HEK293 (cell line): ENCODE data around the gene NUDCD2.

Experiments used
- CTCF ChIP-seq: fragments of 450-650 bp; formaldehyde crosslinking; IDR thresholded peaks from 2 replicates; pipeline ENCODE4 v1.5.1; 2016; ENCODE audit warnings: missing biosample characterization, missing genetic modification characterization
- GLI2 ChIP-seq: fragments of 450-650 bp; formaldehyde crosslinking; IDR thresholded peaks from 2 replicates; pipeline ENCODE4; 2017; ENCODE audit warnings: missing biosample characterization, missing genetic modification characterization, low read depth, borderline replicate concordance
- GLI4 ChIP-seq: fragments of 450-650 bp; formaldehyde crosslinking; IDR thresholded peaks from 2 replicates; pipeline ENCODE4 v1.5.1; 2016; ENCODE audit warnings: missing biosample characterization, missing genetic modification characterization
- MEIS1 ChIP-seq: sonication (generic); formaldehyde crosslinking; IDR thresholded peaks from 2 replicates; pipeline ENCODE4 v1.8.1; 2022; ENCODE audit warnings: missing genetic modification reagents, mild to moderate bottlenecking, borderline replicate concordance
- MYNN ChIP-seq: fragments of 450-650 bp; formaldehyde crosslinking; IDR thresholded peaks from 2 replicates; pipeline ENCODE4 v1.5.1; 2016; ENCODE audit warnings: missing biosample characterization, missing genetic modification characterization, borderline replicate concordance
- TCF7L2 ChIP-seq: IDR thresholded peaks from 2 replicates; pipeline ENCODE4 v1.6.1; 2011; ENCODE audit warnings: low read depth, mild to moderate bottlenecking, inconsistent platforms, low read length, moderate library complexity, borderline replicate concordance
- ZBTB17 ChIP-seq: fragments of 450-650 bp; formaldehyde crosslinking; IDR thresholded peaks from 2 replicates; pipeline ENCODE4 v1.5.1; 2016; ENCODE audit warnings: missing biosample characterization, missing genetic modification characterization
- ZNF10 ChIP-seq: fragments of 450-650 bp; formaldehyde crosslinking; IDR thresholded peaks from 2 replicates; pipeline ENCODE4 v1.5.1; 2017; ENCODE audit warnings: missing biosample characterization, missing genetic modification characterization
- ZNF140 ChIP-seq: fragments of 450-650 bp; formaldehyde crosslinking; IDR thresholded peaks from 2 replicates; pipeline ENCODE4 v1.5.1; 2016; ENCODE audit warnings: missing biosample characterization, missing genetic modification characterization
- ZNF274 ChIP-seq, 2 experiments: fragments of 200-500 bp in 1 of 2; fragments of 450-650 bp in 1 of 2; sonication (Bioruptor generic) in 1 of 2; formaldehyde crosslinking in 1 of 2; IDR thresholded peaks; 2 replicates each; pipeline versions ENCODE4 v1.5.1 to v1.6.1; 2014 to 2016; ENCODE audit warnings: borderline replicate concordance in 1 of 2, inconsistent platforms in 1 of 2, low read length in 1 of 2, missing biosample characterization in 1 of 2, missing genetic modification characterization in 1 of 2
- ZNF398 ChIP-seq: fragments of 450-650 bp; formaldehyde crosslinking; IDR thresholded peaks from 2 replicates; pipeline ENCODE4 v1.5.1; 2017; ENCODE audit warnings: missing biosample characterization, missing genetic modification characterization
- ZNF639 ChIP-seq: fragments of 450-650 bp; formaldehyde crosslinking; IDR thresholded peaks from 2 replicates; pipeline ENCODE4 v1.5.1; 2016; ENCODE audit warnings: missing biosample characterization, missing genetic modification characterization
- ZNF701 ChIP-seq: fragments of 450-650 bp; formaldehyde crosslinking; IDR thresholded peaks from 2 replicates; pipeline ENCODE4 v1.5.1; 2016; ENCODE audit warnings: missing biosample characterization, missing genetic modification characterization

- no peak for TF ChIP-seq GLI2 (tag by site-specific recombination)
- TF ChIP-seq CTCF (tag by site-specific recombination), result no peak
- TF ChIP-seq MYNN (tag by site-specific recombination), result no peak
- TF ChIP-seq ZNF398 (tag by site-specific recombination), result no peak
- TF ChIP-seq ZNF274 (IDR thresholded peaks at IDR 0.05; ENCODE audit: low read length), result no peak
- TF ChIP-seq ZNF274 (tag by site-specific recombination; IDR thresholded peaks at IDR 0.05; ENCODE audit: borderline replicate concordance), result no peak
- TF ChIP-seq ZNF701, result no peak
- TF ChIP-seq ZBTB17 (tag by site-specific recombination), result no peak
- no peak for TF ChIP-seq MEIS1 (CRISPR knock-in tag)
- no peak for TF ChIP-seq TCF7L2
- no peak for TF ChIP-seq ZNF10 (tag by site-specific recombination)
- no peak for TF ChIP-seq GLI4 (tag by site-specific recombination)
- no peak for TF ChIP-seq ZNF639 (tag by site-specific recombination)
- no peak for TF ChIP-seq ZNF140 (tag by site-specific recombination)
These were observed 26.6 kb downstream of the NUDCD2 start for GRCh38 chr5:163433271-163433670.
